ENCODE results near the gene TRIM34. TPM values are rescaled to one million over a fixed set of nuclear protein-coding genes. Genes with fewer than 3 reads are reported as not detected.

TRIM34 gene
- total RNA-seq, 1 donor = 8.3 TPM

DNA sequence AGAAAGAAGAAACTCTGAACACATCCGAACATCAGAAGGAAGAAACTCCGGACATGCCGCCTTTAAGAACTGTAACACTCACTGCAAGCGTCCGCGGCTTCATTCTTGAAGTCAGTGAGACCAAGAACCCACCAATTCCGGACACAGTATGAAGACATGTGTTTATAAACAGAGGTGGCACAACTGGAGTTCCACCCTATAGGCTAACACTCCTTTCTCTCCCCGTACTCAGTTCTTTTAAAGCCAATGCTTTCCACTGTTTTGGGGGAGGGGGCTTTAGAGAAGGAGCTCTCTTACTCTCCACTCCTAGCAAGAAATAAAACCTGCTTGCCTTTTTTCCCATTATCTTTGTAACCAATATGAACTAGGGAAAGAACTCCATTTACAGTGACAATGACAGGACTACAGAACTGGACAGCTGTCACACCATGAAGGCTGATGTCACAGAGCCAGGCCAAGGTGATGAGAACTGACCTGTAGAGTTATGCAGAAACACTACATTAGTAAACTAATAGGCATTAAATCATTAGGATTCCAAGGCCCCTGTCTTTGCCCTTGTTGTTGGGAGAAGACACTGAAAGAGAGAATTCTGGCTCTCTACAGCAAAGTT lies 59.3 kb downstream of the TRIM34 start:
- peak; percentile 79 for DNase-seq (ENCODE audit: insufficient read length, low spot score, missing footprints)
- no peaks in the 10 kb centered on the region for H3K9me3 ChIP-seq (ENCODE audit: low read depth, low read length)
- H2AFZ ChIP-seq (ENCODE audit: low read length) = peak overlapping the region; percentile 63
- peaks cover 7% of the 10 kb centered on the region for H3K36me3 ChIP-seq (ENCODE audit: insufficient read depth, low read length)
- H3K4me2 ChIP-seq (ENCODE audit: insufficient read depth, low read length) = peak overlapping the region; percentile 88
- H3K4me3 ChIP-seq (ENCODE audit: insufficient read depth, low read length) = peak overlapping the region; percentile 69
- H3K27me3 ChIP-seq (ENCODE audit: insufficient read depth, low read length) = no peaks in the 10 kb centered on the region
- H3K4me1 ChIP-seq (ENCODE audit: insufficient read depth, low read length) = peaks cover 18% of the 10 kb centered on the region
- H3K27ac ChIP-seq (ENCODE audit: low read depth, low read length) = peak overlapping the region; percentile 100
- H3K79me2 ChIP-seq (ENCODE audit: insufficient read depth, low read length) = peaks cover 31% of the 10 kb centered on the region
- H4K20me1 ChIP-seq (ENCODE audit: insufficient read depth, low read length) = no peaks in the 10 kb centered on the region
- TF ChIP-seq CTCF (IDR thresholded peaks at IDR 0.05; ENCODE audit: extremely low read depth, low read depth, low read length) = no peak

GRCh38 chr11:5684646-5685362 lies 60.0 kb downstream of the TRIM34 start, which contains the start of gene TRIM5:
TSS of gene TRIM5 (minus strand) at chr11:5685074. CDS start at chr11:5680177, 4,897 bp downstream.
- H3K9me3 ChIP-seq (ENCODE audit: low read depth, low read length) = no peaks in the 10 kb centered on the region
- peak within 1 kb of the TSS; percentile 100 for H3K27ac ChIP-seq (ENCODE audit: low read depth, low read length)
- H2AFZ ChIP-seq (ENCODE audit: low read length) = peak within 1 kb of the TSS; percentile 63
- H3K4me3 ChIP-seq (ENCODE audit: insufficient read depth, low read length) = peak within 1 kb of the TSS; percentile 69
- H3K79me2 ChIP-seq (ENCODE audit: insufficient read depth, low read length) = peaks cover 29% of the 10 kb centered on the region
- TF ChIP-seq CTCF (IDR thresholded peaks at IDR 0.05; ENCODE audit: extremely low read depth, low read depth, low read length) = peak; percentile 61
- peak; percentile 99 for DNase-seq (ENCODE audit: insufficient read length, low spot score, missing footprints)
- H4K20me1 ChIP-seq (ENCODE audit: insufficient read depth, low read length) = no peaks in the 10 kb centered on the region
- H3K36me3 ChIP-seq (ENCODE audit: insufficient read depth, low read length) = peaks cover 2% of the 10 kb centered on the region
- H3K4me2 ChIP-seq (ENCODE audit: insufficient read depth, low read length) = peak within 1 kb of the TSS; percentile 88
- no peaks in the 10 kb centered on the region for H3K27me3 ChIP-seq (ENCODE audit: insufficient read depth, low read length)
- peaks cover 24% of the 10 kb centered on the region for H3K4me1 ChIP-seq (ENCODE audit: insufficient read depth, low read length)

GRCh38 chr11:5686426-5686825 lies 61.6 kb downstream of the TRIM34 start:
- Histone ChIP-seq H3K4me3 (ENCODE audit: insufficient read depth, low read length) (no peak overlapping the region), H3K4me2 (ENCODE audit: insufficient read depth, low read length) (no peak overlapping the region), H3K4me1 (ENCODE audit: insufficient read depth, low read length) (peaks cover 36% of the 10 kb centered on the region), H4K20me1 (ENCODE audit: insufficient read depth, low read length) (no peaks in the 10 kb centered on the region), H3K36me3 (ENCODE audit: insufficient read depth, low read length) (no peaks in the 10 kb centered on the region), H2AFZ (ENCODE audit: low read length) (no peak overlapping the region), H3K9me3 (ENCODE audit: low read depth, low read length) (no peaks in the 10 kb centered on the region), H3K79me2 (ENCODE audit: insufficient read depth, low read length) (peaks cover 33% of the 10 kb centered on the region), H3K27ac (ENCODE audit: low read depth, low read length) (peak overlapping the region; percentile 100), H3K27me3 (ENCODE audit: insufficient read depth, low read length) (no peaks in the 10 kb centered on the region)
- TF ChIP-seq CTCF (IDR thresholded peaks at IDR 0.05; ENCODE audit: extremely low read depth, low read depth, low read length) = no peak
- DNase-seq (ENCODE audit: insufficient read length, low spot score, missing footprints) = no peak

DNA sequence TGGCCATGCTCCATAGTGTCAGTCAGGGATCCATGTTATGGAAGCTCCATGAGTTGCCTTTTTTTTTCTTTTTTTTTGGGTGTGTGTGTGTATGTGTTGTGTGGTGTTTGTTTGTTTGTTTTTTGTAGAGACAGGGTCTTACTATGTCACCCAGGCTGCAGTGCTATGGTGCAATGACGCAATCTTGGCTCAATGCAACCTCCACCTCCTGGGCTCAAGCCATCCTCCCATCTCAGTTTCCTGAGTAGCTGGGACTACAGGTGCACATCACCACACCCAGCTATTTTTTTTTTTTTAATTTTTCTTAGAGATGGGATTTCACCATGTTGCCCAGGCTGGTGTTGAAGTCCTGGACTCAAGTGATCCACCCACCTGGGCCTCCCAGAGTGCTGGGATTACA lies 63.7 kb downstream of the TRIM34 start:
- no peak for TF ChIP-seq CTCF (IDR thresholded peaks at IDR 0.05; ENCODE audit: extremely low read depth, low read depth, low read length)
- peaks cover 36% of the 10 kb centered on the region for H3K79me2 ChIP-seq (ENCODE audit: insufficient read depth, low read length)
- no peak overlapping the region for H3K4me3 ChIP-seq (ENCODE audit: insufficient read depth, low read length)
- peak overlapping the region; percentile 95 for H3K27ac ChIP-seq (ENCODE audit: low read depth, low read length)
- H4K20me1 ChIP-seq (ENCODE audit: insufficient read depth, low read length) = no peaks in the 10 kb centered on the region
- no peaks in the 10 kb centered on the region for H3K27me3 ChIP-seq (ENCODE audit: insufficient read depth, low read length)
- no peak overlapping the region for H3K4me2 ChIP-seq (ENCODE audit: insufficient read depth, low read length)
- H2AFZ ChIP-seq (ENCODE audit: low read length) = no peak overlapping the region
- peaks cover 39% of the 10 kb centered on the region for H3K4me1 ChIP-seq (ENCODE audit: insufficient read depth, low read length)
- no peak for DNase-seq (ENCODE audit: insufficient read length, low spot score, missing footprints)
- H3K9me3 ChIP-seq (ENCODE audit: low read depth, low read length) = no peaks in the 10 kb centered on the region
- H3K36me3 ChIP-seq (ENCODE audit: insufficient read depth, low read length) = peaks cover 3% of the 10 kb centered on the region
